NCI-H774 (cell line): Measurements from ENCODE around the gene BLID.

ENCODE experiments used
- DNase-seq: peaks from one replicate; lab custom pipeline; 2025; lab: John Stamatoyannopoulos, UW

Gene BLID

DNA sequence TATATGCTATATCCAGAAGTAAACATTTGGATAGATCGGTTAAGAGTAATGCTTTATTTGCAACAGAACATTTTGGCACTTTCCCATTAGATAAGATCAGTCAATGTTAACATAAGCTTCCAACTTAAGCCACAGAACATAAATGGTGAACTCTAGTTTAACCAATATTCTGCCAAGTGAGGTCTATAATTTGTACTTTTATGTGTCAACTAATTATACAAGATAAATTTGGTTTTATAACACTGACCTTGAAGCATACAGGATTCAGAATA is 23.5 kb upstream of the BLID start:
- DNase-seq = no peak

DNA sequence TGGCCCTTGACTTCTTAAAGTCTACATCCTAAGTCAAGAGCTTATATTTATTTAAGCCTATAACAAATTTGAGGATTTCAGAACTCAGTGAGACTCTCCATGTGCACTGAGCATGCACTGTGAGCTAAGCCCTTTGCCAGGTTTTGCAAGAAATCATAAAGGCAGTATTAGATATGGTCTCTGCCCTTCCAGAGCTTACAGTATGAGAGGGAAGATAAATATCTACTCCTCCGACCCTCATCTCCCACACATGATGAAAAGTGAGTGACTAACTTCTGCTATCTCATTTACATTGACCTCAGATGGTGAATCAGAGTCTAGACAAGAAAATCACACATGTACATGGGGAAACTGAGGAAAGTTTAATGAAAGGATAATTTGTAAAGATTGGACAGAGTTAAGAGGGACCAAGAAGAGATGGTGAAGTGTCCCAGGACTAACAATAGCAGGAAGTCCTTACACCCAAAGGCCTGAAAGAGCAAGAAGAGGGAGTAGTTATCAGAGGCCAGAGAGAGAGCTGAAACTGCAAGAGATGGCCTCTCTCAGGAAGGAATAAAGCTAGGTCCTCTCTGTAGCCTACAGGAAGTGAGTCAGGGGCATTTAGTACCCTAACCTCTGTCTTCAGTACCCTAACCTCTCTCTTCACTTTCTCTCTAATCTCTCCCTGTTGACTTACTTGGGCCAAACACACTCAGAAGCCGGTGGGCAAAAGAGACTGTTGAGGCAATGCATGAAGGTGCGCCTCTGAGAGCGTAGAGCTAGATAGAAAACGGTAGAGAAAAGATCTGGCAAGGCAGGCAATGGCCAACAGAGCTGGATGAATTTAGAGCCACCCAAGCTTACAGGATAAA is 23.0 kb upstream of the BLID start:
- no peak for DNase-seq

DNA sequence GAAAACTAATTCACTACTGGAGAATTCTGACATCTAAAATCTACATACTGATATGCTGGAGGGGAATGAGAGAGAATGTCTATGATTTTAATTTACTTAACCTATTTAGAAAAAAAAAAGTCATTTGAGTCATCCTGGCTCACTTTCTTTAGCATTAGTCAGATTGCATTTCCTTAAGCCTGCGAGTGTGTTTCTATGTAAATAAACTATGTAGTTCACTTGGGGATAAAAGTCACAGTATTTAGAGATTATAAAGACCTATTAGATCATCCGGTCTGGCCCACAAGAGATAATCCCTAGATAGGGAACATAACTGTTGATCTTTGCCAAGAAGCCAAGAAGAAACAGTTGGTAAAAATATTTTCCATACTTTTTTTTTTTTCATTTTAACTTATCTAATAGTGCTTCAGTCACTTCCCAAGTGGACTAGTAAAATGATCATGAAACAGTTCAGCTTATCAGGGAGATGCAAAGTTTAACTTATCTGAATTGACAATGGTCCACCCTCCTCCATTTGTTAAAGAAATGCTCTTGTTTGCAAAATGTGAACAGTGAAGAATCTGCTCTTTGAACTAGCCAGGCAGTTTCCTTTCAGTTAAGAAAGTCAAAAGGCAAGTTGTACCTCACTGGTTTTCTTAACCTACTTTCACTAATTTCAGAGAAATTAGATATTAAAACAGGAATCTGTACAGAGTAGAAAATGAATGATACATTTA is 21.2 kb upstream of the BLID start:
- no peak for DNase-seq

DNA sequence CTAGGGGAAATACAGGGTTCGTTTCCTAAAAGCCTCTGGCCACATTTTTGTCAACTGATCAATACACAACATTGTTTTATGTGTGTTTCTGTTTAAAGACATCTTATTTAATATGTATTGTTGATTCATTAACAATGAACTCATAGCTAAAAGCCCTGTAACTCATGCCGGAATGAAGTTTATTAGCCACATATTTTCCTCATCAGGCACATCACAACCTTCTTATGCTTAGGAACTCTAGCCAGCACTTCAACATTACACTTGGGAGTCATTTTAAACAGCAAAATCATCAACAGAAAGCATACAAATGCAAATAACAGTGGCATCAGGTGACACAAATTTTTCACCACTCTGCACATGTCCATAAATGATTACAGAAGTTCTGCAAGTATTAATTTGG is 15.1 kb upstream of the BLID start:
- no peak for DNase-seq

DNA sequence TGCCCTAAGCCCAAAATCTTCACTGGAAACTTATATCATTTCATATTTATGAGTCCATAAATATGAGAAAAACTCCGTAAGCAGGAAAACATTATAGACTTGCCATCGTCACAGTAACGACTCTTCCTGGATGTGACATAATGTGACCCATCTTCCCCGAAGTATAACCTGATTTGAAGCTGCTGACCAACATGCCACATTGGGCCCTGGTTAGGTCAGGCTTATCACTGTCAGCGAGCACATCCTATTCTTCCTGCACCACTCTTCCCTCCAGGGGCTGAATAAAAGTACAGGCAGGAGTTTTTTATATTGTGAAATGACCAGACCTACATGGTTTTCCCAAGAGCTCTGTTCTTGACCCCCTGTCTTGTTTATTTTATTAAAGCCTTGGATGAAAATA is 12.1 kb upstream of the BLID start:
- DNase-seq = no peak

DNA sequence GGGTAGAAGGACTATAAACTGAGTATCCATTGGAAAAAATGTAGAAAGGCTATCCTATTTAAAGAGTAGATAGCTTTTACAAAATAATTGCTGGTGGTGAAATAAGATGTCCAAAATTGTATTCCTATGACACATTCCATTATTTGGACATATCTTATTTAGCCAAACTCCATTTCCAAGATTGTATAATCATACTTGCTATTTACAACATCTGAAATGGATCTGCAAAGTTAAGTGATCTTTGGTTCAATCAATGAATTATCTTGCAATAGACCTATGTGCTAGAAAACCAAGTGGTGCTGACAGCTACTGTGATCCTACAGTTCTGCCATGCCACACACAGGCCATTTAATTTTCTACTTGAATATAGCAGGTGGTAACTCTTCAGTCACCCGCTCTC is 11.0 kb upstream of the BLID start:
- DNase-seq = no peak

DNA sequence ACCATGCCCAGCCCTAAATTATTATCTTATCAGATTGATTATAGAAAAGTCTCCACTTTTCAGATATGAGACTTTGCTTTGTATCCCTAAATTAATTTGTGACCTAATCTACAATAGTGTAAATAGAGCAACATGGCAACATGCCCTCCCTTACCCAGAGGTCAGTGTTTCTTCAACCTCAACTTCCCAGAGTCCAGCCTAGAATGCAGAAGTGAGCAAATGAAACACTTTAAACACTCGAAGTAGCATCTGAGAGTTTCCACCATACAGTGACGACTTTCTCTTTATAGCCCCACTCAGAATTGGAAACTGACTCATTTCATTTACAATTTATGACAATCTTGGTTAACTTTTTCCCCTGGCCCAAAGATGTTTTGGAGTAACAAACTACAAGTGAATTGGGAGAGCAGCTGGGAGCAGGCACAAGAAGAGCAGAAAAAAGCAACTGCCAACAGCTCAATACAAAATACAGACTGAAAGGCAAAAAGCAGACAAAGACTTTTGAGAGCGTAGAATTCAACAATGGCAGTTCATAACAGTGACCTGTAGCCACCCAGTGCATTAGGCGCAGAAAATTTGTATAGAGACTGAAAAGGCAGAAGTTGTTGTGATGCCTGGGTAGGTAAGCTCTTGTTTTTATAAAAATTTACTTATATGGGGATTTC is 10.1 kb upstream of the BLID start:
- DNase-seq = no peak

- DNase-seq = no peak
Observed at GRCh38 chr11:122123263-122123929, 7.4 kb upstream of the BLID start.

DNA sequence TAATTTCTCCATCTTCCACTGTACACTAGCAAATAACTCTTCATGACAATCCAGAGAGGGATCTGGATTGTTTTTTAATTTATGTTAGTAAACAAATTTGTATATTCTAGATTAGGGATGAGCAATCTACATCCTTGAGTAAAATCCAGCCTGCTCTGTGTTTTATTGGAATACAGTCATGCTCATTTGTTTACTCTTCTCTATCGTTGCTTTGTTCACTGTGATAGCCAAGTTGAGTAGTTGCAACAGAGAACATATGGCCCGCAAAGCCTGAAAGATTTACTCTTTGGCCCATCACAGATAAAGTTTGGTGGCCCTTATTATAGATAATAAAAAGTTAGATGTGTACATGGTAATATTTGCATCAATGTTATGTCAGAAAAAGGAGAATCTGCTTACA is 6.2 kb upstream of the BLID start:
- DNase-seq = no peak

GRCh38 chr11:122120096-122120495 is 4.1 kb upstream of the BLID start:
- no peak for DNase-seq

GRCh38 chr11:122116591-122116990 is 576 bp upstream of the BLID start:
- DNase-seq = no peak

GRCh38 chr11:122114976-122115375 is 1.0 kb downstream of the BLID start:
- DNase-seq = no peak

DNA sequence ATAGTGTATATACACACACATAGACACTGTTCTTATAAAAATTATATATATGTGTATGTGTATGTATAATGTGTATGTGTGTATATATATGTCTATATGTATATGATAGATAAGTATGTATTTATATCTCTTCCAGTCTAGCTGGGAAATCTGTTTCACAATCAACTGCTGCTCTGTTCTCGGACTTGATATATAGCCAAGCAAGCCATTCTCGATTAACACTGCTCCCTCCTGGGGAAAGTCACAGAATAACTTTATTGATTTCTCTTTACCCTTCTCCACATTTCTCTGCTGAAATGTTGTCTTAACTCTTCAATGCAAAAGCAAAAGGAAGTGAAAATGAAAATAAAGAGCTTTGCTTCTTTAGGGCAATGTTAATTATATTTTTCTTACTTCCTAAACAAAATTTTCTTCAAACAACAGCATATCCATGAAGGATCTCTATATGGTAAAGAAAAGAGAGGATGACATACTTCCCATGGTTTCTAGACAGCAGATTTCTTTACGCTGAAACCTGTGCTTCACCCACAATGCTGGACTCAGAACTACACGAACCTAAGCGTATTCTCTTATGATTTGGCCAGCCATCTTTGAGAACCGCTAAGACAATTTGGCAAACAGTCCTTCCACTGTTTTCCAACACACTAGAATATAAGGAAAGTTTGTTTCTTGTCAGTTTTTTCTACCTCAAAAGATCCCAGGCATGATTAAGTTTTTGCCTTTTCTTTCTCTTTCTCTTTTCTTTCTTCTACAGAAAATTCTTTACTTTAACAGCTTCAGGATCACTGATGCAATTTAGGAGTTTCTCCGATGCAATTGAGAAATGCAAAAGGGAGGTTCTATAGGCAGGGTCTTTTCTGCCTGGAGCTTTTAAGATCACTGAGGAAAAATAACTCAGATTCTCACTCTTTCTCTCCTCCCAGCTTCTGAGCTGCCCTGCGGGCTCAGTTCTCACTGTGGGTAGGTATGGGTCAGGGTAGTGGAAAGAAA is 1.9 kb downstream of the BLID start:
- no peak for DNase-seq

GRCh38 chr11:122112470-122113365 is 3.3 kb downstream of the BLID start:
- no peak for DNase-seq

DNA sequence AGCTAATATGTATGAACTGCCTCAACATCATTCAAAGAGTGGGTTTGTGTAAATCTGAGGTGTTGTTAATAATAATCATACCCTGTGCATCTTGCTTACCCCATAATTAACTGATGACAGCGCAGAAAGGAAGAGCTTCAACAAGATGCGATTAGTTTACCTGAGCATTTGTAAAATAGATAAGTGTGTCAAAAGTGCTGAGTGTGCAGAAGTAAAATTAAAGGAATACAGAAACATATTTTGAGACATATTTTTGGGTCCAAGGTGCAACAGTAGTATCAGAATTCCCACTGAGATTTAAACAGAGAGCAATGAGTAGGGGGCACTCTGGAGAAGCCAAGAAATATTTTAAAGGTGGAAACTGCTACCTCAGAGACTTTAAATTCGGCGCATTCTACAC is 6.1 kb downstream of the BLID start:
- no peak for DNase-seq

DNA sequence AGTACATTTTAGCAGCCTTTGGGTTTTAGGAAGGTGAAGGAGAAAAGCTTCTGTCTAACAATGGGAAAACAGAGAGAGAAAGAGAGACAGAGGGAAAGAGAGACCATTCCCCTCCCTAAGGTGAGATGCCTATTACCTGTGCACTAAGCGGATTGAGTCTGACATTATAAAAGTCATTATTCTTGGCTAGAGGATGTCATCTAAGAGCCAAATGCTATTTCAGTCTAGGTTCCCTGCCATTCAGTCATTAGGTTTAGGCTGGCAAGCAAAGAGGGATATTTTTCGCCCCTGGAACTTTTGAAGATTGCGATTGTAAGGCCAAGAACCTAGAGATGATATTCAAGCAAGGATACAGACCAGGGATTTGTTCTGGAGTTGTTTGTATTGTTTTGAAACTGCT is 7.2 kb downstream of the BLID start:
- no peak for DNase-seq

GRCh38 chr11:122108192-122108799 is 7.7 kb downstream of the BLID start:
- no peak for DNase-seq

- DNase-seq = no peak
Observed at GRCh38 chr11:122107566-122107965, 8.4 kb downstream of the BLID start.

GRCh38 chr11:122107045-122107444 is 9.0 kb downstream of the BLID start:
- DNase-seq = no peak
